NCI-H774 (cell line): ENCODE measurements around the gene DCPS.
"Not testable (repeated sequence)": the region's sequence is repeated elsewhere in the genome, so short reads cannot be mapped to it uniquely, and the experiment has no call there.

Source experiments
- DNase-seq: peaks from one replicate; lab custom pipeline; 2025; lab: John Stamatoyannopoulos, UW

DCPS gene

GRCh38 chr11:126383339-126384335 is 79.8 kb downstream of the DCPS start:
- DNase-seq, result no peak

DNA sequence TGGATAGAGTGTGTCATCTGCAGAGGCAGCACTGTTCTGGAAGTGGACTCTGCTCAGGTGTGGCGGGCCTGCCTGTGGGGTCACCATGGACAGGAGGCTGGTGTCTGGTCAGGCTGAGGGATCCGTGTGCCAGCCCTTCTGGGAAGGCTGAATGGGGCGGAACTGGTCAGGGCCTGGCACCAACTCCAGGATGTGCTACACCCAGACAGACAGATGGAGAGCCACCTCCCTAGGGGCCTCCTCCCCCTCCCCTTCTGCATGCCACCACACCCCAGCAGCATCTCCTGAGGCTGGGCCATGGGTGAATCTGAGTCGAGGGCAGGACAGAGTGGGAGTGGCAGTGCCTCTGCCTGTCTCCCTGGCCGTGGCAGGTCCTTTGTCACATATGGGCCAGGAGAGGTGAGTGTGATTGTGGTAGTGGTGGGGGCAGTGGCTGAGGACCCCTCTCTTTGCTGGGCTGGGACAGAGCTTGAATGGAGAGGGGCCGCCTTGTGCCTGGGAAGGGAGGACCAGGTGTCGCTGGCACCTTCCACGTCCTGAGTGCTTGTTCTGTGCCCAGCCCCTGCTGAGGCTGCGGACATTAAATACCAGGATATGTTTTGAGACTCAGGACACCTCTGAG is 80.7 kb downstream of the DCPS start:
- DNase-seq, result no peak

GRCh38 chr11:126385991-126386728 is 82.3 kb downstream of the DCPS start:
- no peak for DNase-seq

- DNase-seq, result peak; percentile 53
These were observed 82.8 kb downstream of the DCPS start for GRCh38 chr11:126386729-126387071.

GRCh38 chr11:126387857-126388256 is 84.0 kb downstream of the DCPS start:
- no peak for DNase-seq

DNA sequence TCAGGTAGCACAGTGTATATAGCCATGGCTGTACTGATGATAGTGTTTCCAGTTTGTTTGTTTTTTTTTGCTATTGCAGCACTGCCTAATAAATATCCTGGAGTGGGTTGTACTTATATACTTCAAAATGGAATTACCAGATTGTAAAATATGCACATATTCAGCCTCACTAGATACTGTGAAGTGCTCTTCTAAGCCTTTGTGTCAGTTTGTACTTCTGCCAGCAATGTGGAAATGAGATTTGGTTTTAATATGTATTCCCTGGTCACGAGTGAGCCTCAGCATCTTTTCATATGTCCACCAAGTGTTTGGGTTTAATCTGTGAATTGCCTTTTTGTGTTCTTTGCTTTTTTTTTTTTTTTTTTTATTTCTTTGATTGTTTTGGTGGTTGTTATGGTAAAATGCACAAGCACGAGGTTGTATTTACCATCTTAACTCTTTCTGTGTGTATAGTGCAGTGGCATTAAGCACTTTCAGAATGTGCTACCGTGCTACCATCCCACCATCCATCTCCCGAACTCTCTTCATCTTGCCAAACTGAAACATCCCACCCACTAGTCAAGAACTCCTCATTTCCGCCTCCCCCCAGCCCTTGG is 86.5 kb downstream of the DCPS start:
- DNase-seq, result no peak

GRCh38 chr11:126391286-126391954 is 87.6 kb downstream of the DCPS start:
- no peak for DNase-seq

GRCh38 chr11:126391970-126392632 is 88.2 kb downstream of the DCPS start:
- no peak for DNase-seq

- DNase-seq, result no peak
These were observed 88.8 kb downstream of the DCPS start for GRCh38 chr11:126392633-126393013.

DNA sequence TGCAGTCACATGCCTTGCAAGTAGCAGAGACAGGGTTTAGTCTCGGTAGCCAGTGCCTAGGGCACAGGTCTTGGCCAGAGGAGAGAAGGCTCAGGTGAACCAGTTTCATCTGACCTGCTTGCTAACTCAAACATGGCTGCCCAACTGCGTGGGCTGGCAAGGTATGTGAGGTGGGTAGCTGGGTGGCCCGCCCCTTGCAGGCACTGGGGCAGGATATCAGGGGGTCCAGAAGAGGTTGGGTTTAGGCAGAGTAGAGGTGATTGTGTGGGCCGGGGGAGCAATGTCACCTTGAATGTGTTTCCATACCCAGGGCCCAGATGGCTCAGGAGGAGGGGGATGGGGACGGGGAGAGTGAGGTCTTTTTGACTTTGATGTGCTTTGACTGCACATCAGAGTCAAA is 89.3 kb downstream of the DCPS start:
- DNase-seq, result no peak

- DNase-seq, result no peak
These were observed 90.2 kb downstream of the DCPS start for GRCh38 chr11:126394036-126394435.

DNA sequence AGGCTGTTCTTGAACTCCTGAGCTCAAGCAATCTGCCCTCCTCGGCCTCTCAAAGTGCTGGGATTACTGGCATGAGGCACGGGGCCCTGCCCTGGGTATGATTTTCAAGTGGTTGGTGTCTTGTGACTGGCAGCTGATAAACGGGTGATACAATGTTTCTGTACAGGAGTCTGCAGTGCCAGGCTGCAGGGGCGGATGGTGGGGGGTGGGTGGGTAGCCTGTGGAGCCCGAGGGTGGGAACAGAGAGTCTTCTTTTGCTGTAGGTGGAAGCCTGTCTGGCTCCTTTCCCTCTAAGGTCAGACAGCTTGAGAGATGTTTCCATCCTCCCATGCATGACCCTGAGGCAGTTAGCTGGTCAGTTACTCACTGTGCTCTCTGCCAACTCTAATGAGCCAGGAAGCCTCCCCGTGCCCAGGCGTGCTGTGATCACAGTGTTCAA is 90.8 kb downstream of the DCPS start:
- not testable (repeated sequence) for DNase-seq
